Activated CD8-positive, alpha-beta memory T cell treated with anti-CD3 and anti-CD28 coated beads, Interleukin-2, amount 50 U/mL, for 24 hours (primary cell): ENCODE results near the gene ASAP2.

Source experiments
- DNase-seq: peaks from one replicate; pipeline ENCODE4 v3.0.0-alpha.2; 2020; ENCODE audit errors: extremely low read depth

Gene ASAP2

GRCh38 chr2:9297156-9297555 is 90.5 kb downstream of the ASAP2 start:
- no peak for DNase-seq

- no peak for DNase-seq
Observed at GRCh38 chr2:9297807-9298206, 91.2 kb downstream of the ASAP2 start.

- DNase-seq, result no peak
Observed at GRCh38 chr2:9298583-9298982, 92.0 kb downstream of the ASAP2 start.

- DNase-seq, result no peak
Observed at GRCh38 chr2:9299161-9300100, 92.8 kb downstream of the ASAP2 start.

- DNase-seq, result no peak
Observed at GRCh38 chr2:9300214-9300613, 93.6 kb downstream of the ASAP2 start.

GRCh38 chr2:9300829-9301453 is 94.3 kb downstream of the ASAP2 start:
- no peak for DNase-seq

- no peak for DNase-seq
Observed at GRCh38 chr2:9302755-9303154, 96.1 kb downstream of the ASAP2 start.

GRCh38 chr2:9303528-9304225 is 97.1 kb downstream of the ASAP2 start:
- no peak for DNase-seq

- no peak for DNase-seq
Observed at GRCh38 chr2:9306911-9307310, 100.3 kb downstream of the ASAP2 start.

GRCh38 chr2:9307535-9307934 is 100.9 kb downstream of the ASAP2 start:
- no peak for DNase-seq

- no peak for DNase-seq
Observed at GRCh38 chr2:9308186-9308955, 101.8 kb downstream of the ASAP2 start.

GRCh38 chr2:9309147-9309546 is 102.5 kb downstream of the ASAP2 start:
- DNase-seq, result no peak

GRCh38 chr2:9310377-9310776 is 103.8 kb downstream of the ASAP2 start:
- no peak for DNase-seq

GRCh38 chr2:9310798-9311197 is 104.2 kb downstream of the ASAP2 start:
- DNase-seq, result no peak

GRCh38 chr2:9311488-9311887 is 104.9 kb downstream of the ASAP2 start:
- no peak for DNase-seq

- DNase-seq, result no peak
Observed at GRCh38 chr2:9312591-9312990, 106.0 kb downstream of the ASAP2 start.

- DNase-seq, result no peak
Observed at GRCh38 chr2:9313443-9313842, 106.8 kb downstream of the ASAP2 start.

- DNase-seq, result no peak
Observed at GRCh38 chr2:9315280-9315847, 108.8 kb downstream of the ASAP2 start.

GRCh38 chr2:9317559-9317958 is 110.9 kb downstream of the ASAP2 start:
- no peak for DNase-seq

- no peak for DNase-seq
Observed at GRCh38 chr2:9318461-9319337, 112.1 kb downstream of the ASAP2 start.

- DNase-seq, result no peak
Observed at GRCh38 chr2:9319338-9319715, 112.7 kb downstream of the ASAP2 start.
